ENCODE measurements around the gene ZNF497. TPM values are rescaled to one million over a fixed set of nuclear protein-coding genes. Genes with fewer than 3 reads are reported as not detected.

ZNF497 gene
- total and polyA plus RNA-seq, 2 of the 13 experiments (the other 11 are each of a cell fraction or from before 2014, with no cell fraction given), result 1.5 to 1.9 TPM

DNA sequence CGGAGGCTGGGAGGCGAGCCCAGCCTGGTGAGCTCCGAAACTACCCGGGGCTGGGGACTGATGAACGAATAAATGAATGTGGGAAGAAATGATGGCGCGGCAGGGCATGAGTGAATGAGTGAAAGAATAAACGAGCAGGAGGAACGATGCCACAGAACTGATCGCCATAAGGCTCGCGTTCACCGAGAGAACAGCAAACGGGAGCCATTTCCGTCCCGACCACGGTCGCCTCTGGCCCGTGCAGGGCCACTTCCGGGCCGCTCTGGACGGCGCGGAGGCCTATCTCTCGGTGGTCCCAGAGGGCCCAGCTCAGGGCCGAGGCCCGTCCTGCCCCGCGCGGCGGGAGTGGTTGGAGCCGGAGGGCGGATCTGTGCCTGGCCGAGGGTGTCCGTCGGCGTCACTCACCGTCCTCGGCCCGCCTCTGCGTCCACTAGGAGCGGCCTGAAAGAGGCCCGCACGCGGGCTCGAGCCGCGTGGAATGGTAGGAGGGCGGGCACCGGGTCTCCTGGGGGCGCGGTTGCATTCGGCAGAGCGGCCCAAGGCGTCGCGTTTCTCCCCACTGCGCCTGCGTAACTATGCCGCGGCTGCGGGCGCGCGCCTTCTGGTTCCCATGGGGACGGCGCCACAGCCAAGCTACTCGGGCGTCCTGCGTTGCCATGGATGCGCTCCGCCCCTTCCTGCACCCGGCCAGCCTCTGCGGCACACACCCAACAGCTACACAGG lies at the start of gene ZNF497 (continued):
- peak; percentile 86 for TF ChIP-seq HOXA5 (CRISPR knock-in tag; IDR thresholded peaks at IDR 0.05)
- TF ChIP-seq, protein P1, sequence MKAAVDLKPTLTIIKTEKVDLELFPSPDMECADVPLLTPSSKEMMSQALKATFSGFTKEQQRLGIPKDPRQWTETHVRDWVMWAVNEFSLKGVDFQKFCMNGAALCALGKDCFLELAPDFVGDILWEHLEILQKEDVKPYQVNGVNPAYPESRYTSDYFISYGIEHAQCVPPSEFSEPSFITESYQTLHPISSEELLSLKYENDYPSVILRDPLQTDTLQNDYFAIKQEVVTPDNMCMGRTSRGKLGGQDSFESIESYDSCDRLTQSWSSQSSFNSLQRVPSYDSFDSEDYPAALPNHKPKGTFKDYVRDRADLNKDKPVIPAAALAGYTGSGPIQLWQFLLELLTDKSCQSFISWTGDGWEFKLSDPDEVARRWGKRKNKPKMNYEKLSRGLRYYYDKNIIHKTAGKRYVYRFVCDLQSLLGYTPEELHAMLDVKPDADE (CRISPR knock-in tag; IDR thresholded peaks at IDR 0.05), result peak; percentile 46; the same call in 1 of the 2 replicates
- TF ChIP-seq SMAD9 (CRISPR knock-in tag; IDR thresholded peaks at IDR 0.05), result no peak
- TF ChIP-seq NPAS2 (CRISPR knock-in tag; IDR thresholded peaks at IDR 0.05; ENCODE audit: borderline replicate concordance), result no peak
- TF ChIP-seq, protein P2, sequence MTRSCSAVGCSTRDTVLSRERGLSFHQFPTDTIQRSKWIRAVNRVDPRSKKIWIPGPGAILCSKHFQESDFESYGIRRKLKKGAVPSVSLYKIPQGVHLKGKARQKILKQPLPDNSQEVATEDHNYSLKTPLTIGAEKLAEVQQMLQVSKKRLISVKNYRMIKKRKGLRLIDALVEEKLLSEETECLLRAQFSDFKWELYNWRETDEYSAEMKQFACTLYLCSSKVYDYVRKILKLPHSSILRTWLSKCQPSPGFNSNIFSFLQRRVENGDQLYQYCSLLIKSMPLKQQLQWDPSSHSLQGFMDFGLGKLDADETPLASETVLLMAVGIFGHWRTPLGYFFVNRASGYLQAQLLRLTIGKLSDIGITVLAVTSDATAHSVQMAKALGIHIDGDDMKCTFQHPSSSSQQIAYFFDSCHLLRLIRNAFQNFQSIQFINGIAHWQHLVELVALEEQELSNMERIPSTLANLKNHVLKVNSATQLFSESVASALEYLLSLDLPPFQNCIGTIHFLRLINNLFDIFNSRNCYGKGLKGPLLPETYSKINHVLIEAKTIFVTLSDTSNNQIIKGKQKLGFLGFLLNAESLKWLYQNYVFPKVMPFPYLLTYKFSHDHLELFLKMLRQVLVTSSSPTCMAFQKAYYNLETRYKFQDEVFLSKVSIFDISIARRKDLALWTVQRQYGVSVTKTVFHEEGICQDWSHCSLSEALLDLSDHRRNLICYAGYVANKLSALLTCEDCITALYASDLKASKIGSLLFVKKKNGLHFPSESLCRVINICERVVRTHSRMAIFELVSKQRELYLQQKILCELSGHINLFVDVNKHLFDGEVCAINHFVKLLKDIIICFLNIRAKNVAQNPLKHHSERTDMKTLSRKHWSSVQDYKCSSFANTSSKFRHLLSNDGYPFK (CRISPR knock-in tag; IDR thresholded peaks at IDR 0.05; ENCODE audit: borderline replicate concordance), result peak; percentile 89
- 0 out of 2 replicates have a peak, but pooled peaks have one; percentile 37 for TF ChIP-seq ZNF598 (CRISPR knock-in tag; IDR thresholded peaks at IDR 0.05; ENCODE audit: borderline replicate concordance)
- peak; percentile 79 for TF ChIP-seq POLR2AphosphoS5 (IDR thresholded peaks at IDR 0.05; ENCODE audit: low read depth, low read length)
- peak; percentile 17 for TF ChIP-seq TBL1XR1 (IDR thresholded peaks at IDR 0.05; ENCODE audit: borderline replicate concordance, low read length, partially characterized antibody)
- no peak; the same call in 1 of the 2 replicates for TF ChIP-seq BRCA1 (CRISPR knock-in tag; IDR thresholded peaks at IDR 0.05)
- peak; percentile 99 for TF ChIP-seq SIN3A (IDR thresholded peaks at IDR 0.05; ENCODE audit: borderline replicate concordance, low read depth, low read length)
- TF ChIP-seq GABPB1 (CRISPR knock-in tag; IDR thresholded peaks at IDR 0.05), result peak; percentile 97
- TF ChIP-seq MED8 (CRISPR knock-in tag; IDR thresholded peaks at IDR 0.05; ENCODE audit: insufficient replicate concordance), result peak; percentile 13
- no peak for TF ChIP-seq FLYWCH1 (CRISPR knock-in tag; IDR thresholded peaks at IDR 0.05)
- TF ChIP-seq, protein P3, sequence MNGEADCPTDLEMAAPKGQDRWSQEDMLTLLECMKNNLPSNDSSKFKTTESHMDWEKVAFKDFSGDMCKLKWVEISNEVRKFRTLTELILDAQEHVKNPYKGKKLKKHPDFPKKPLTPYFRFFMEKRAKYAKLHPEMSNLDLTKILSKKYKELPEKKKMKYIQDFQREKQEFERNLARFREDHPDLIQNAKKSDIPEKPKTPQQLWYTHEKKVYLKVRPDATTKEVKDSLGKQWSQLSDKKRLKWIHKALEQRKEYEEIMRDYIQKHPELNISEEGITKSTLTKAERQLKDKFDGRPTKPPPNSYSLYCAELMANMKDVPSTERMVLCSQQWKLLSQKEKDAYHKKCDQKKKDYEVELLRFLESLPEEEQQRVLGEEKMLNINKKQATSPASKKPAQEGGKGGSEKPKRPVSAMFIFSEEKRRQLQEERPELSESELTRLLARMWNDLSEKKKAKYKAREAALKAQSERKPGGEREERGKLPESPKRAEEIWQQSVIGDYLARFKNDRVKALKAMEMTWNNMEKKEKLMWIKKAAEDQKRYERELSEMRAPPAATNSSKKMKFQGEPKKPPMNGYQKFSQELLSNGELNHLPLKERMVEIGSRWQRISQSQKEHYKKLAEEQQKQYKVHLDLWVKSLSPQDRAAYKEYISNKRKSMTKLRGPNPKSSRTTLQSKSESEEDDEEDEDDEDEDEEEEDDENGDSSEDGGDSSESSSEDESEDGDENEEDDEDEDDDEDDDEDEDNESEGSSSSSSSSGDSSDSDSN (CRISPR knock-in tag; IDR thresholded peaks at IDR 0.05), result peak; percentile 91
- TF ChIP-seq SCMH1 (CRISPR knock-in tag; IDR thresholded peaks at IDR 0.05; ENCODE audit: borderline replicate concordance), result no peak
- TF ChIP-seq ZNF432 (CRISPR knock-in tag; IDR thresholded peaks at IDR 0.05; ENCODE audit: borderline replicate concordance), result no peak
- TF ChIP-seq ARHGAP35 (CRISPR knock-in tag; IDR thresholded peaks at IDR 0.05; ENCODE audit: borderline replicate concordance), result no peak; the same call in 1 of the 2 replicates
- TF ChIP-seq, protein P4, sequence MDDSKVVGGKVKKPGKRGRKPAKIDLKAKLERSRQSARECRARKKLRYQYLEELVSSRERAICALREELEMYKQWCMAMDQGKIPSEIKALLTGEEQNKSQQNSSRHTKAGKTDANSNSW (CRISPR knock-in tag; IDR thresholded peaks at IDR 0.05; ENCODE audit: borderline replicate concordance), result peak; percentile 74; the same call in 1 of the 2 replicates
- TF ChIP-seq, protein P5, sequence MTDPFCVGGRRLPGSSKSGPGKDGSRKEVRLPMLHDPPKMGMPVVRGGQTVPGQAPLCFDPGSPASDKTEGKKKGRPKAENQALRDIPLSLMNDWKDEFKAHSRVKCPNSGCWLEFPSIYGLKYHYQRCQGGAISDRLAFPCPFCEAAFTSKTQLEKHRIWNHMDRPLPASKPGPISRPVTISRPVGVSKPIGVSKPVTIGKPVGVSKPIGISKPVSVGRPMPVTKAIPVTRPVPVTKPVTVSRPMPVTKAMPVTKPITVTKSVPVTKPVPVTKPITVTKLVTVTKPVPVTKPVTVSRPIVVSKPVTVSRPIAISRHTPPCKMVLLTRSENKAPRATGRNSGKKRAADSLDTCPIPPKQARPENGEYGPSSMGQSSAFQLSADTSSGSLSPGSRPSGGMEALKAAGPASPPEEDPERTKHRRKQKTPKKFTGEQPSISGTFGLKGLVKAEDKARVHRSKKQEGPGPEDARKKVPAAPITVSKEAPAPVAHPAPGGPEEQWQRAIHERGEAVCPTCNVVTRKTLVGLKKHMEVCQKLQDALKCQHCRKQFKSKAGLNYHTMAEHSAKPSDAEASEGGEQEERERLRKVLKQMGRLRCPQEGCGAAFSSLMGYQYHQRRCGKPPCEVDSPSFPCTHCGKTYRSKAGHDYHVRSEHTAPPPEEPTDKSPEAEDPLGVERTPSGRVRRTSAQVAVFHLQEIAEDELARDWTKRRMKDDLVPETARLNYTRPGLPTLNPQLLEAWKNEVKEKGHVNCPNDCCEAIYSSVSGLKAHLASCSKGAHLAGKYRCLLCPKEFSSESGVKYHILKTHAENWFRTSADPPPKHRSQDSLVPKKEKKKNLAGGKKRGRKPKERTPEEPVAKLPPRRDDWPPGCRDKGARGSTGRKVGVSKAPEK (CRISPR knock-in tag; IDR thresholded peaks at IDR 0.05; ENCODE audit: borderline replicate concordance), result no peak
